Uterus (tissue), 2 donors: ENCODE results near the gene BHLHA15.

Experiments
- POLR2A ChIP-seq, 2 donors: fragments of 450-650 bp; IDR thresholded peaks; one replicate each; pipeline ENCODE4 v1.6.1; 2016; ENCODE audit warnings: antibody characterized with exemption in 2 of 2, mild to moderate bottlenecking in 1 of 2, moderate library complexity in 1 of 2
- TF ChIP-seq, protein P1 (sequence below), 4 experiments: fragments of 200-600 bp in 2 of 4; fragments of 450-650 bp in 2 of 4; sonication (generic) in 2 of 4; IDR thresholded peaks; one replicate each; pipeline ENCODE4 v1.5.1; 2016 to 2019; ENCODE audit warnings: antibody characterized with exemption in 4 of 4, mild to moderate bottlenecking in 2 of 4, moderate library complexity in 1 of 4

DNA sequence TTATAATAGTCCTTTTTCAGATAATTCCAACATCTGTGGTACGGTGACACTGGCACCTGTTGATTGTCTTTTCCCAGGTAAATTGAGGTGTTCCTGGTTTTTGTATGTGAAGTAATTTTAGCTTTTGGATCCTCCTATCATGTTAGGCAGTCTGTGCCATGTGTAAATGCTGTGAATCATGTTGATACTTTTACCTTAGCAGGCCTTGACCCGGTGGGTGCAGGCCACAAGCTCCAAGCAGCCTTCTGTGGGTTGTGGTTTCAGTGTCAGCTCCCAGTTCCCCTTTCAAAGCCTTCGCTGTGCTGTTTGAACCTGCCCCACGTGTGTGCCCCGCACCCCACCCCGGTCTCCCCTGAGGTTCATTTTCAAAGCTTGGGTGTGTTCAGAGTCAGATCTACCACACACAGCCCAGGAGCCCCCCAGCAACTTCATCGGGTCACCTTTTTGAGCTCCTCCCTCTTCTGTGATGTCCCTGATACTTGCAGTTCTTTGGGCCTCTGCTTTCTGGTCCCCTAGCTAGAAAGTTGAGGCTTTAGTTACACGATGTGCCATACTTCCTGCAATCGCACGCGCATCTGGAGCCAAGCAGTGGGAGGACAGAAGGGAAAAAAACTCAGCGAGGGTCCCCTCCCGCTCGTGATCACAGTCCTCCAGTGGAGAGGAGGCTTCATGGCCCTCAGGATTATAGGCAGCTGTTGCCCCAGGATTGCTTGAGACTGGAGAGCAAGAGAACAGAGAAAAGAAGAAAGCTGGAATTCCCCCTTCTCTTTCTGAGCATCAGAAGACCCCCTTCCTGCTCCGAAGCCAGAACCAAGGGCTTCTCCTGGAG, 8.7 kb upstream of the BHLHA15 start:
- TF ChIP-seq, protein P1, sequence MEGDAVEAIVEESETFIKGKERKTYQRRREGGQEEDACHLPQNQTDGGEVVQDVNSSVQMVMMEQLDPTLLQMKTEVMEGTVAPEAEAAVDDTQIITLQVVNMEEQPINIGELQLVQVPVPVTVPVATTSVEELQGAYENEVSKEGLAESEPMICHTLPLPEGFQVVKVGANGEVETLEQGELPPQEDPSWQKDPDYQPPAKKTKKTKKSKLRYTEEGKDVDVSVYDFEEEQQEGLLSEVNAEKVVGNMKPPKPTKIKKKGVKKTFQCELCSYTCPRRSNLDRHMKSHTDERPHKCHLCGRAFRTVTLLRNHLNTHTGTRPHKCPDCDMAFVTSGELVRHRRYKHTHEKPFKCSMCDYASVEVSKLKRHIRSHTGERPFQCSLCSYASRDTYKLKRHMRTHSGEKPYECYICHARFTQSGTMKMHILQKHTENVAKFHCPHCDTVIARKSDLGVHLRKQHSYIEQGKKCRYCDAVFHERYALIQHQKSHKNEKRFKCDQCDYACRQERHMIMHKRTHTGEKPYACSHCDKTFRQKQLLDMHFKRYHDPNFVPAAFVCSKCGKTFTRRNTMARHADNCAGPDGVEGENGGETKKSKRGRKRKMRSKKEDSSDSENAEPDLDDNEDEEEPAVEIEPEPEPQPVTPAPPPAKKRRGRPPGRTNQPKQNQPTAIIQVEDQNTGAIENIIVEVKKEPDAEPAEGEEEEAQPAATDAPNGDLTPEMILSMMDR (IDR thresholded peaks at IDR 0.05), result no peak
- no peak for TF ChIP-seq POLR2A (IDR thresholded peaks at IDR 0.05)
